Spleen (tissue), 11 donors: ENCODE measurements around the gene ZNF415. TPM values are rescaled to one million over a fixed set of nuclear protein-coding genes. Genes with fewer than 3 reads are reported as not detected.

Experiments
- DNase-seq: peaks from one replicate; pipeline ENCODE4 v3.0.0-alpha.2; 2020
- H3K27ac ChIP-seq, 8 donors: fragments of 200-600 bp; sonication (generic) in 7 of 8; 1 replicate in 4 of 8; 2 replicates in 4 of 8; pipeline versions ENCODE4 v1.5.0 to v1.8.0; 2016 to 2021; ENCODE audit warnings: inconsistent platforms in 4 of 8, mild to moderate bottlenecking in 4 of 8, moderate library complexity in 1 of 8
- H3K27me3 ChIP-seq, 7 donors: fragments of 200-600 bp; sonication (generic) in 6 of 7; replicated peaks in 1 of 7; 1 replicate in 4 of 7; 2 replicates in 3 of 7; pipeline versions ENCODE4 v1.5.0 to v1.8.0; 2016 to 2021; ENCODE audit warnings: inconsistent platforms in 3 of 7, mild to moderate bottlenecking in 1 of 7
- H3K36me3 ChIP-seq, 6 donors: fragments of 200-600 bp; sonication (generic) in 5 of 6; 1 replicate in 4 of 6; 2 replicates in 2 of 6; pipeline versions ENCODE4 v1.5.0 to v1.8.0; 2016 to 2021; ENCODE audit warnings: inconsistent platforms in 2 of 6
- H3K4me1 ChIP-seq, 6 donors: fragments of 200-600 bp; sonication (generic) in 5 of 6; 1 replicate in 3 of 6; 2 replicates in 3 of 6; pipeline versions ENCODE4 v1.5.0 to v1.8.0; 2016 to 2021; ENCODE audit warnings: inconsistent platforms in 3 of 6
- H3K4me3 ChIP-seq, 8 donors: fragments of 200-600 bp; sonication (generic) in 7 of 8; 1 replicate in 4 of 8; 2 replicates in 4 of 8; pipeline versions ENCODE4 v1.5.0 to v1.8.0; 2016 to 2021; ENCODE audit warnings: inconsistent platforms in 4 of 8, mild to moderate bottlenecking in 4 of 8, moderate library complexity in 2 of 8
- H3K9me3 ChIP-seq, 8 donors: fragments of 200-600 bp; sonication (generic) in 7 of 8; 1 replicate in 4 of 8; 2 replicates in 4 of 8; pipeline versions ENCODE4 v1.5.0 to v1.8.0; 2016 to 2021; ENCODE audit warnings: inconsistent platforms in 4 of 8
- POLR2A ChIP-seq, 3 donors: fragments of 450-650 bp; IDR thresholded peaks; one replicate each; pipeline ENCODE4 v1.5.1; 2017; ENCODE audit warnings: antibody characterized with exemption in 3 of 3, mild to moderate bottlenecking in 1 of 3
- POLR2AphosphoS5 ChIP-seq, 3 donors: sonication (generic); formaldehyde crosslinking; IDR thresholded peaks; one replicate each; pipeline ENCODE4 v1.5.1; 2017; ENCODE audit warnings: antibody characterized with exemption in 3 of 3
- WGBS, 5 donors: extraction: QIAGEN DNeasy Blood & Tissue Kit in 3 of 5; methylation state at CpG; one replicate each; pipeline versions ENCODE4 v1.1.5 to v1.1.7; 2013 to 2018; 5-methylcytosine and 5-hydroxymethylcytosine counted together
- intact Hi-C: fragments of 100-400 bp; cut with DNase I; formaldehyde crosslinking; loops from one replicate; pipeline ENCODE4 v1.15.0; 2023; ENCODE audit warnings: low total_unique reads
- polyA plus RNA-seq, 3 donors: library from polyadenylated mRNA; stranded (reverse); fragments of 200-250 nt; gene quantifications; one replicate each; pipeline ENCODE4 v1.2.1, GENCODE V29; 2013
- total RNA-seq, 7 donors: library from RNA; depleted of rRNA in 3 of 7; stranded (reverse); fragments of >200 nt in 3 of 7; fragmentation: NEBNext Ultra II Directional in 4 of 7; extraction: Animal tissue kit (Norgen Biotek cat#: 25700) in 4 of 7; gene quantifications; one replicate each; pipeline versions ENCODE4 v1.1.0 to v1.2.1, GENCODE V29; 2016 to 2021
- TF ChIP-seq, protein P1 (sequence below), 11 experiments: fragments of 200-600 bp in 7 of 11; fragments of 450-650 bp in 4 of 11; sonication (generic) in 4 of 11; IDR thresholded peaks in 8 of 11; conservative IDR thresholded peaks in 3 of 11; 1 replicate in 7 of 11; 2 replicates in 4 of 11; pipeline versions ENCODE4 v1.4.0 to v1.8.0; 2016 to 2021; ENCODE audit warnings: antibody characterized with exemption in 11 of 11, inconsistent platforms in 4 of 11, mild to moderate bottlenecking in 1 of 11
- donor health status: healthy with polysubstance abuse.
- donor health status: DM: no; HTN: no; CAD: no; lungs with moderate emphysema.
- donor health status: DM: no; HTN: no; CAD: no.
- donor health status: Bipolar disorder and iron deficiency.
- donor health status: healthy.
- donor health status: DM: no; HTN: no; CAD: no.
- donor health status: DM: yes; HTN: yes; CAD: no.

The ZNF415 gene
- total and polyA plus RNA-seq, 10 donors: 2.8 to 17.0 (median 9.6) TPM

DNA sequence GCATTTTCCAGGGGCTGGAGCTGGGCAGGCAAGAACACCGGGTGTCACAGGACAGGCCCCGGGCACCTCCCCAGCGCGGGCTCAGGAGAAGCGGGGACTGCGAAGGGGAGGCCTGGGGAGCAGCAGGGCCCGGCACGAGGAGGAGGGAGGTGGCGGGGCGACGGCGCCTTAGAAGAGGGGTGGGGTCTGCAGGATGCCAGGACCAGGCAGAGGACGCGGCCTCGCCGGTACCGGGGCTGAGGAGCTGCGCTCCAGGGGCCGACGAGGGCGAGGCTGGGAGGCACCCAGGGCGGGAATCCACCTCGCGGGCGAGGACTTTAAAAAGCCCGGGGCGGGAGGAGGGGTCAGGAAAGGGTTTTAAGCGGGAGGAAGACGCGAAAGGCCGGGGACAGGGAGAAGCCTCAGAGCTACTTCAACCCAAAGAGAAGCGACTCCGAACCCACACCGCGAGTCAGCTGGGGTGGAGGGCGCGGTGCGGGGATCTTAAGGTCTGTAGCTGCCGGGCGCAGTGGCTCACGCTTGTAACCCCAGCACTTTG, 25.5 kb upstream of the ZNF415 start:
- Histone ChIP-seq H3K9me3 (peaks cover 0 to 88% (median 56%) of the 10 kb centered on the region in 8 donors), H3K4me1 (peaks cover 0 to 22% (median 12%) of the 10 kb centered on the region in 6 donors), H3K27me3 (no peaks in the 10 kb centered on the region), H3K27ac (peak overlapping the region; percentile 46 to 87 (median 83)), H3K4me3 (peak overlapping the region; percentile 53 to 76 (median 59)), H3K36me3 (peaks cover 0 to 28% (median 11%) of the 10 kb centered on the region in 6 donors)
- WGBS, 5 donors: 1 to 5% (median 3%) methylated on average over 33 to 41 of the region's 41 CpGs
- intact Hi-C loops: no loop called here
- TF ChIP-seq POLR2A (IDR thresholded peaks at IDR 0.05) (no peak), POLR2AphosphoS5 (IDR thresholded peaks at IDR 0.05) (no peak)
- TF ChIP-seq, protein P1, sequence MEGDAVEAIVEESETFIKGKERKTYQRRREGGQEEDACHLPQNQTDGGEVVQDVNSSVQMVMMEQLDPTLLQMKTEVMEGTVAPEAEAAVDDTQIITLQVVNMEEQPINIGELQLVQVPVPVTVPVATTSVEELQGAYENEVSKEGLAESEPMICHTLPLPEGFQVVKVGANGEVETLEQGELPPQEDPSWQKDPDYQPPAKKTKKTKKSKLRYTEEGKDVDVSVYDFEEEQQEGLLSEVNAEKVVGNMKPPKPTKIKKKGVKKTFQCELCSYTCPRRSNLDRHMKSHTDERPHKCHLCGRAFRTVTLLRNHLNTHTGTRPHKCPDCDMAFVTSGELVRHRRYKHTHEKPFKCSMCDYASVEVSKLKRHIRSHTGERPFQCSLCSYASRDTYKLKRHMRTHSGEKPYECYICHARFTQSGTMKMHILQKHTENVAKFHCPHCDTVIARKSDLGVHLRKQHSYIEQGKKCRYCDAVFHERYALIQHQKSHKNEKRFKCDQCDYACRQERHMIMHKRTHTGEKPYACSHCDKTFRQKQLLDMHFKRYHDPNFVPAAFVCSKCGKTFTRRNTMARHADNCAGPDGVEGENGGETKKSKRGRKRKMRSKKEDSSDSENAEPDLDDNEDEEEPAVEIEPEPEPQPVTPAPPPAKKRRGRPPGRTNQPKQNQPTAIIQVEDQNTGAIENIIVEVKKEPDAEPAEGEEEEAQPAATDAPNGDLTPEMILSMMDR (IDR thresholded peaks at IDR 0.05 in 8 of 11, conservative IDR thresholded peaks at IDR 0.05 in 3 of 11): no peak
- DNase-seq: peak; percentile 84

DNA sequence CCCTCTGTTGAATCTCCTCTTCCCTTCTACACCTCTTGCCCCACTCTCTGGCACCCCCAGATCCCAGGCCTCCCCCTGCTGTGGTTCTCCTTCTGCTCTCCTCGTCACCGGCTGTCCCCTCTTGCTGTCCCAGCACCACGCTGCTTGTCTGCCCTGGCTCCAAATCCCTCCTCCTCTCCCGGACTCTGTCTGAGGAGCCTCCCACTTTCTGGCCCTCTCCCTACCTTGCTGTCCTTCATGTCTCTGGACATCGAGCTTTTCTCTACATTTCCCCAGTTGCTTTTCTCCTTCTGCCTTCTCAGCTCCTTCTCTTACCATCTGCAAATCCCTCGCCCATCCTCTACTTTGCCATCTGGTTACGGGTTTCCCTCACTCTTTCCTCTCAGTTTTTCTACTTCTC, 24.9 kb upstream of the ZNF415 start:
- no peak for DNase-seq
- TF ChIP-seq POLR2AphosphoS5 (IDR thresholded peaks at IDR 0.05) (no peak), POLR2A (IDR thresholded peaks at IDR 0.05) (no peak)
- TF ChIP-seq, protein P1 (IDR thresholded peaks at IDR 0.05 in 8 of 11, conservative IDR thresholded peaks at IDR 0.05 in 3 of 11): no peak
- intact Hi-C loops: no loop called here

DNA sequence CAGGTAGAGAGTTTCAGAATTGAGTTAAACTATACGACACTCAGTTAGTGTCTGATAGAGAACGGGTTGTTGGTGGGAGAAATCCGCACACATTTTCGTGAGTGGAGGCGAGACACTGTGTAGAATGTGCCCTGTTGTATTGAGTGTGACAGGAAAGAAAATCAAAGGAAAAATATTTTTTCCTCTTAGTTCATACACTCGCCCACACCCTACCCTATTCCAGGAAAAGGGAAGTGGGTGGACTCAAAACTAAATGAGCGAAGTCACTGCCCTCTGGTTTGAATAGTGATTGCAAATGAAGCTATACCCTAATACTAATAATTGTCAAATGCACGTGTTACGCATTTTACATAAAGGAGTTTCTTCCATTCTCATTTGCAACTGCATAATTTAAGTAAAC, 24.1 kb upstream of the ZNF415 start:
- TF ChIP-seq POLR2AphosphoS5 (IDR thresholded peaks at IDR 0.05) (peak in 1 of 3 donors; percentile 9), POLR2A (IDR thresholded peaks at IDR 0.05) (no peak)
- WGBS, 5 donors: 68 to 88% (median 78%) methylated on average over 9 of the region's 9 CpGs
- H3K4me3 ChIP-seq: peak overlapping the region in 7 of 8 donors; percentile 53 to 76 (median 59)
- DNase-seq: no peak
- no peaks in the 10 kb centered on the region for H3K27me3 ChIP-seq
- H3K9me3 ChIP-seq: peaks cover 0 to 88% (median 56%) of the 10 kb centered on the region in 8 donors
- intact Hi-C loops: no loop called here
- peaks cover 0 to 41% (median 20%) of the 10 kb centered on the region in 6 donors for H3K36me3 ChIP-seq
- H3K4me1 ChIP-seq: peaks cover 0 to 22% (median 12%) of the 10 kb centered on the region in 6 donors
- H3K27ac ChIP-seq: peak overlapping the region in 7 of 8 donors; percentile 55 to 87 (median 83)

More for the DNA sequence above, 24.9 kb upstream of the ZNF415 start:
- Histone ChIP-seq H3K4me1 (peaks cover 0 to 22% (median 12%) of the 10 kb centered on the region in 6 donors), H3K27me3 (no peaks in the 10 kb centered on the region), H3K9me3 (peaks cover 0 to 88% (median 56%) of the 10 kb centered on the region in 8 donors), H3K4me3 (peak overlapping the region; percentile 53 to 76 (median 59)), H3K27ac (peak overlapping the region in 7 of 8 donors; percentile 66 to 87 (median 83)), H3K36me3 (peaks cover 0 to 33% (median 16%) of the 10 kb centered on the region in 6 donors)
- WGBS, 5 donors: 45 to 73% (median 54%) methylated on average over 7 of the region's 7 CpGs

DNA sequence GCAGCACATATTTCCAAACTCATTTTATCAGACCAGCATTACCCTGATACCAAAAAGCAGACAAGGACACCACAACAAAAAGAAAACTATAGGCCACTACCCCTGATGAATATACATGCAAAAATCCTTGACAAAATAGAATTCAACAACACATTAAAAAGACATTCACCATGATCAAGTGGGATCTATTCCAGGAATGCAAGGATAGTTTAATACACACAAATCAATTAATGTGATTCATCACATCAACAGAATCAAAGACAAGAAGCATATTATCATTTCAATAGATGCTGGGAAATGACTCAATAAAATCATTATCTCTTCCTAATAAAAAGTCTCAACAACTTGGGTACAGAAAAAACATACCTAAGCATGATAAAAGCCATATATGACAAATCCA, 14.9 kb upstream of the ZNF415 start:
- Histone ChIP-seq H3K4me3 (no peak overlapping the region), H3K4me1 (no peaks in the 10 kb centered on the region), H3K27ac (no peak overlapping the region), H3K9me3 (peaks cover 18 to 96% (median 95%) of the 10 kb centered on the region in 8 donors), H3K36me3 (peaks cover 24 to 96% (median 89%) of the 10 kb centered on the region in 6 donors), H3K27me3 (no peaks in the 10 kb centered on the region)
- DNase-seq: no peak
- TF ChIP-seq, protein P1 (IDR thresholded peaks at IDR 0.05 in 8 of 11, conservative IDR thresholded peaks at IDR 0.05 in 3 of 11): no peak
- TF ChIP-seq POLR2AphosphoS5 (IDR thresholded peaks at IDR 0.05) (no peak), POLR2A (IDR thresholded peaks at IDR 0.05) (no peak)
- intact Hi-C loops: no loop called here
